ENCODE results near the gene POLR3E.

- TF ChIP-seq CTCF (IDR thresholded peaks at IDR 0.05; ENCODE audit: insufficient read depth, low read length, poor library complexity, severe bottlenecking) = no peak
- no peak for TF ChIP-seq EZH2phosphoT487 (conservative IDR thresholded peaks at IDR 0.05; ENCODE audit: low read length)
Observed at GRCh38 chr16:22333457-22333994, 36.3 kb downstream of the POLR3E start.

Data from SU-DHL-6 (cell line).